ENCODE results near the gene GAA.

The GAA gene

GRCh38 chr17:80112471-80113032 lies 11.2 kb downstream of the GAA start:
- no peak overlapping the region for H3K4me3 ChIP-seq (ENCODE audit: low read length, poor library complexity, severe bottlenecking)
- no peaks in the 10 kb centered on the region for H3F3A ChIP-seq (ENCODE audit: low read depth)
- no peaks in the 10 kb centered on the region for H3K36me3 ChIP-seq (ENCODE audit: insufficient read depth, low read length)
- no peaks in the 10 kb centered on the region for H3K79me2 ChIP-seq (ENCODE audit: insufficient read depth, low read length)
- no peaks in the 10 kb centered on the region for H3K4me1 ChIP-seq (ENCODE audit: insufficient read depth, low read length, poor library complexity, severe bottlenecking)
- H3K27me3 ChIP-seq (ENCODE audit: insufficient read depth, low read length, poor library complexity, severe bottlenecking): no peaks in the 10 kb centered on the region
- H3K9me3 ChIP-seq (ENCODE audit: insufficient read depth, low read depth, low read length): no peaks in the 10 kb centered on the region
- TF ChIP-seq EZH2phosphoT487 (IDR thresholded peaks at IDR 0.05; ENCODE audit: borderline replicate concordance): no peak
- TF ChIP-seq CTCF (conservative IDR thresholded peaks at IDR 0.05; ENCODE audit: low read length): no peak
- H4K20me1 ChIP-seq (ENCODE audit: insufficient read depth, low read length, poor library complexity, severe bottlenecking): no peaks in the 10 kb centered on the region
- no peak overlapping the region for H2AFZ ChIP-seq (ENCODE audit: low read length)
- no peak overlapping the region for H3K9ac ChIP-seq (ENCODE audit: low read depth, low read length, poor library complexity, severe bottlenecking)
- H3K4me2 ChIP-seq (ENCODE audit: low read depth, low read length, poor library complexity, severe bottlenecking): no peak overlapping the region
- H3K9me2 ChIP-seq (replicated peaks; ENCODE audit: low read depth, low read length): no peaks in the 10 kb centered on the region

DNA sequence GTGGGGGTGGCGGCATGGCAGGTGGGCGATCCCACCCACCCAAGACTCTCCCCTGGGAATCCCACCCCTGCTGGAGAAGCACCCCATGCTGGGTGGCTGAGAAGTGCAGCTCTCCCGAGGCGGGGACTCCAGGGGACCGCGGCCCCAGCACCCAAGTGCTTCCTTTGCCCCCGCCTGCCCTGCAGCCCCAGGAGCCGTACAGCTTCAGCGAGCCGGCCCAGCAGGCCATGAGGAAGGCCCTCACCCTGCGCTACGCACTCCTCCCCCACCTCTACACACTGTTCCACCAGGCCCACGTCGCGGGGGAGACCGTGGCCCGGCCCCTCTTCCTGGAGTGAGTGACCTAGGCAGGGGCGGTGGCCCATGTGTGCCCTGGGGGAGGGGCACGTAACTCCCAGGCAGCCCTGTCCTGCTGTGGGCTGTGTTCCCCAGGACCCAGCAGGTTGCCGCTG lies 11.7 kb downstream of the GAA start:
- Histone ChIP-seq H3K36me3 (ENCODE audit: insufficient read depth, low read length) (no peaks in the 10 kb centered on the region), H3K79me2 (ENCODE audit: insufficient read depth, low read length) (no peaks in the 10 kb centered on the region), H3K9me2 (replicated peaks; ENCODE audit: low read depth, low read length) (no peaks in the 10 kb centered on the region), H3F3A (ENCODE audit: low read depth) (no peaks in the 10 kb centered on the region), H3K4me2 (ENCODE audit: low read depth, low read length, poor library complexity, severe bottlenecking) (no peak overlapping the region), H4K20me1 (ENCODE audit: insufficient read depth, low read length, poor library complexity, severe bottlenecking) (no peaks in the 10 kb centered on the region), H3K9me3 (ENCODE audit: insufficient read depth, low read depth, low read length) (no peaks in the 10 kb centered on the region), H3K4me3 (ENCODE audit: low read length, poor library complexity, severe bottlenecking) (no peak overlapping the region), H3K4me1 (ENCODE audit: insufficient read depth, low read length, poor library complexity, severe bottlenecking) (no peaks in the 10 kb centered on the region), H2AFZ (ENCODE audit: low read length) (no peak overlapping the region), H3K27me3 (ENCODE audit: insufficient read depth, low read length, poor library complexity, severe bottlenecking) (no peaks in the 10 kb centered on the region), H3K9ac (ENCODE audit: low read depth, low read length, poor library complexity, severe bottlenecking) (no peak overlapping the region)
- TF ChIP-seq CTCF (conservative IDR thresholded peaks at IDR 0.05; ENCODE audit: low read length) (no peak), EZH2phosphoT487 (IDR thresholded peaks at IDR 0.05; ENCODE audit: borderline replicate concordance) (no peak)

DNA sequence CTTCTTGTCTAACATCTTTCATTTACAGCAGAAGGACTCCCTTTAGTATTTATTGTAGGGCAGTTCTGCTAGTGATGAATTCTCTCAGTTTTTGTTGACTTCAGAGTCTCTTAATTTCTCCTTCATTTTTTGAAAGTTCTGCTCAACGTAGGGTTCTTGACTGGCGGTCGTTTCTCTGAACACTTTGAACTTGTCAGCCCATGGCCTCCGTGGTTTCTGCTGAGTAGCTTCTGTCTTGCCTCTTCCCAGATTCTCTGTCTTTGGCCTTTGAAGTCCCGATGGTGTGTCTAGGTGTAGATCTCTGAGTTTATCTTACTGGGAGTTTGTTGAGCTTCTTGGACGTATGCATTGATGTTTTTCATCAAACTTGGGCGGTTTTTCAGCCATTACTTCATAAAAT lies 13.4 kb downstream of the GAA start:
- Histone ChIP-seq H3K36me3 (ENCODE audit: insufficient read depth, low read length) (no peaks in the 10 kb centered on the region), H3K9me2 (replicated peaks; ENCODE audit: low read depth, low read length) (no peaks in the 10 kb centered on the region), H3F3A (ENCODE audit: low read depth) (no peaks in the 10 kb centered on the region), H3K9me3 (ENCODE audit: insufficient read depth, low read depth, low read length) (no peaks in the 10 kb centered on the region), H3K9ac (ENCODE audit: low read depth, low read length, poor library complexity, severe bottlenecking) (no peak overlapping the region), H3K4me1 (ENCODE audit: insufficient read depth, low read length, poor library complexity, severe bottlenecking) (no peaks in the 10 kb centered on the region), H3K79me2 (ENCODE audit: insufficient read depth, low read length) (no peaks in the 10 kb centered on the region), H4K20me1 (ENCODE audit: insufficient read depth, low read length, poor library complexity, severe bottlenecking) (no peaks in the 10 kb centered on the region), H2AFZ (ENCODE audit: low read length) (no peak overlapping the region), H3K4me3 (ENCODE audit: low read length, poor library complexity, severe bottlenecking) (no peak overlapping the region), H3K4me2 (ENCODE audit: low read depth, low read length, poor library complexity, severe bottlenecking) (no peak overlapping the region), H3K27me3 (ENCODE audit: insufficient read depth, low read length, poor library complexity, severe bottlenecking) (no peaks in the 10 kb centered on the region)
- TF ChIP-seq CTCF (conservative IDR thresholded peaks at IDR 0.05; ENCODE audit: low read length): no peak

Measured in Loucy (cell line).